ENCODE data around the gene TRAF3IP1.
"Not testable (repeated sequence)": the region's sequence is repeated elsewhere in the genome, so short reads cannot be mapped to it uniquely, and the experiment has no call there.

The TRAF3IP1 gene

DNA sequence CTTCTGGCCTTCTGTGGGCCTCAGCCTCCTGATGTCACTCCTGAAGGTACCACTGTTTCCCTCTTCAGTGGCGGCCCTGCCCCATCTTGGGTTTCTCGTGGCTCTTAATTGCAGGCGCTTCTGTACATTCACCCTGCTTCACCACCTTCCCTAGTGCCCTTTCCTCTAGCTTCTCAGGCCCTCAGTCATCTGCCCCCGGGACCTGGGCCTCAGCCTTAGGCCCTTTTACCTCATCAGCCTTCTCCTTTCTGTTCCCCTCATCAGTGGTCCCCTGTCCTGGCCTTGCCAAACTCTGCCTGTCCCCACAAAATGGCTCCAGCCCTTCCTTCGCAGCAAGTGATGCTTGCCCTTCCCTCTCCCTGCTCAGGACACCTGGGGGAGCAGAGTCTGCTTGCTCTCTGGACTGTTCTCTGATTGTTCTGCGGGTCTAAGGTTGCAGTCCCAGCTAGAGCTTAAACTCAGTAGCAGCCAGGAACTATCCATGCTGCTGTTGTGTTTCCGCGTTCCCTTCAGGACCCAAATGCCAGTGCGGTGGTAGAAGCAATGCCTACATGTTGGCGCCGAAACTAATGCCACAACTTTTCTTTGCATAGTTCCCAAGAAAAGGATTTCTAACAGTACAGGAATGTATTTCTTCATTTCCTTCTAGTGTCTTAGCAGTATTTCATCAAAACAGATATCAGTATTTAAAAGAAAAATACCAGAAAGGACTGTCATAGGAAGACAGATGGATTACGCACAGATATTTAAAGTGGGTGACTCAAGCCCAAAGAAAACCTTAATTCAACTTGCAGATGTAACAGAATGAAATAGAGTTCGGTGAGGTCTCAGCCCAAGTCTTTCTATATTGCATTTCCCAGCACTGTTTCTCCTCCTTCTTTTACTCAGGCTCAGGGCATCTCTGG, 113.9 kb downstream of the TRAF3IP1 start:
- no peak for DNase-seq

GRCh38 chr2:238434846-238435751, 114.8 kb downstream of the TRAF3IP1 start:
- no peak for DNase-seq

DNA sequence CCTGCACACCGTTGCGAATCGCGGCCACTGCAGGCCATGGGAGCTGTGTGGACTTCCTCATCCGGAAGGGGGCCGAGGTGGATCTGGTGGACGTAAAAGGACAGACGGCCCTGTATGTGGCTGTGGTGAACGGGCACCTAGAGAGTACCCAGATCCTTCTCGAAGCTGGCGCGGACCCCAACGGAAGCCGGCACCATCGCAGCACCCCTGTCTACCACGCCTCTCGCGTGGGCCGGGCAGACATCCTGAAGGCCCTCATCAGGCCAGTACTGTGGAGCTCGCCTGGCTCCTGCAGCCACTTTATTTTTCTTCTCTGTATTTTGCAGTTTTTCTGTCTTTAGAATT, 115.4 kb downstream of the TRAF3IP1 start:
- DNase-seq, result no peak

GRCh38 chr2:238438856-238439849, 118.8 kb downstream of the TRAF3IP1 start:
- DNase-seq, result peak; percentile 73

DNA sequence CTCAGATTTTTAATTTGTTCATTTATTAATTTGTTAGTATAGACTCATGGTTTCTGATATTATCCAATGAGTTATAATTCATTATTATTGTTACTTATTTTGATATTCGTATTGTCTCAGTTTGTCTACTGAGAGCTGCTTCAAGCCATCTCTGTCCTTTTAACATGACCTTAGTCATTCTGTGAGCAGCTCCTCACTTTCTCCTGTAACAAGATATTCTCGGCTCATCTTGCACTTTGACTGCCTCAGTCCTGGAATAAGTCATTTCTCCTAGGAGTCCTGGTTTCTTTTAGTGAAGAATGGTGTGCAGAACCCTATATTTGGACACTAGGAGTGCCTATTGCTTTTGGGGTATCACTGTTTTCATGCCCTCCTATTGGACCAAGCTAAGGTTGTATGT, 119.6 kb downstream of the TRAF3IP1 start:
- DNase-seq, result no peak

GRCh38 chr2:238440331-238440730, 120.0 kb downstream of the TRAF3IP1 start:
- DNase-seq, result no peak

DNA sequence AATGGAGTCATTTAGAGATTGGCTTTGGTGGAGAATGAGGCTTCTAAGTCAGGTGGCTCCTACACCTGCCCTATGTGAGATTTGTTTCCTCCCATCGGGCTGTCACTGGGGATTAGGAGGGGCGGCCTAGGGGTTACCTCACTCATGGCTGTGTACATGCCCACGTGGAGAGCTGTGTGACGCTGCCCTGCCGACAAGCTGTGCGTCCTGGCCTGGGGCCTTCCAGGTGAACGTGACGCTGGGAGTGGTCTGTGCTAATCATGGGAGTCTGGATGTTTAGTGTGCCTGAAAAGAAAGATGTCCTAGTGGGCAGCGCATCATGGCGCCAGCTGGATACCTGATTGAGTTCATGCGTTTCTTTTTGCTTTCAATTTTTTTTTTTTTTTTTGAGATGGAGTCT, 120.4 kb downstream of the TRAF3IP1 start:
- DNase-seq, result no peak

DNA sequence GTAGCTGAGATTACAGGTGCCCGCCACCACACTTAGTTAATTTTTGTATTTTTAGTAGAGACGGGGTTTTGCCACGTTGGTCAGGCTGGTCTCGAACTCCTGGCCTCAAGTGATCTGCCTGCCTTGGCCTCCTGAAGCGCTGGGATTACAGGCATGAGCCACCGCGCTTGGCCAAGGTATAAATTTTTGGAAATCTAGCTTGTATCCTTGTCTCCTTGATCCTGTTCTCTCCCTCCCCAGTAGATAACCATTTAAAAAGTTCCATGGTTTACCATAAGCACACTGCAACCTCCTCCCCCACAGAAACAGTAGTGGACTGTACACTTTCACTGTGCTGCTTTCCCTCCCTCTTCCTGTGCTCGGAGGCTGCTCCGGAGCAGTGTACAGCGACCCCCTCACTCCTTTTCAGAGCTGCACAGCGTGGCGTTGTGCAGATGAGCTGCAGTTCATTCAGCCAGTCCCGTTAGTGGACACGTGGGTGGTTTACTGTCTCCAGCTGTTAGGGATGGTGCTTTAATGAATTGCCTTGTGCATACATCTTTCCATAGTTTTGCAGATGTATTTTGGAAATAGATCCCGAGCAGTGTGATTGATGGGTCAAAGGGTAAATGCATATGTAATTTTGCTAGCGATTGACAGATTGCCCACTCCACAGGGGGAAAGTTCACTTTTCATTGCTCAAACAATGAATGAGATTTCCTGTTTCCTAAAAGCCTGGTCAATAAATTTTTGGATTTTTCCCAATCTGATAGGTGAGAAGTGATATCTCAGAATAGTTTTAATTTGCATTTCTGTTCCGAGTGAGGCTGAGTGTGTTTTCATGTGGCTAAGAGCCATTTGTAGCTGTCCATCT, 121.2 kb downstream of the TRAF3IP1 start:
- DNase-seq, result no peak

- not testable (repeated sequence) for DNase-seq
Measured at GRCh38 chr2:238442257-238442656, 121.9 kb downstream of the TRAF3IP1 start.

- DNase-seq, result no peak
Measured at GRCh38 chr2:238444242-238444641, 123.9 kb downstream of the TRAF3IP1 start.

DNA sequence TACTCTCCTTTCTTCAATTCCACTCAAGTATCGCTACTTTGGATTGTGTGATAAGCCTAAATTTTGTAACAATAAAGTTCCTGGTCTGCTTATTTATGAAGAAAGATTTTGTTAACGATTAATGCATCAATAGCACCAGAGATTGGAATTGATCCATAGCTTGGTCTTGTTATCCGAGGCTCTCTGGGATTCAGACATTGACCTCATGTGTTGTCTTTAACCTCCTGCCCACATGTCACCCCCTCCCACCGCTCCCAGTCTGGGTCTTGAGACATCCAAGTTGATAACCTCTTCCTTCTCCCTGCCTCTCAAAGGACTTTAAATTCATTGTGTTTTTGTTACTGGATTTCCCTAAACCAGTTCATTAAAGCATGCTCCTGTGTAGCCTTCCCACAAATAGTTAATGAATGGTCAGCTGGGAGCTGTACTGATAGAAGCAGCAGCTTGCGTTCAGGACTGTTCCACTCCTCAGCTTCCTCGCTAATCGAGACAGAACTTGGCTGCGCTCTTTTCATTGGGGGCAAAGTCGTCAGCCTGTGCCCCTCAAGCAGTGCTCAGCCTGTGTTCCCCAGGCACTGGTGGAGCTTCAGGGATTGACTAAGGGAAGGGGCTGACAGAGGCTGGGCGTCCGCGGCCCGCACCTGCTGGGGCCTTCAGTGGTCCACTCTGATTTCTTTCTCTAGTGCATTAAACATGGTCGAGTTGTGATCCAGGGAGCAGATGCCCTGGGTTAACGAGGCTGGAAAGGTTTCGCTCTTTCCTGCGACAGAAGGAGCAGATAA, 125.3 kb downstream of the TRAF3IP1 start:
- no peak for DNase-seq

- no peak for DNase-seq
Measured at GRCh38 chr2:238446371-238446770, 126.1 kb downstream of the TRAF3IP1 start.

GRCh38 chr2:238448031-238448955, 128.0 kb downstream of the TRAF3IP1 start:
- DNase-seq, result no peak

DNA sequence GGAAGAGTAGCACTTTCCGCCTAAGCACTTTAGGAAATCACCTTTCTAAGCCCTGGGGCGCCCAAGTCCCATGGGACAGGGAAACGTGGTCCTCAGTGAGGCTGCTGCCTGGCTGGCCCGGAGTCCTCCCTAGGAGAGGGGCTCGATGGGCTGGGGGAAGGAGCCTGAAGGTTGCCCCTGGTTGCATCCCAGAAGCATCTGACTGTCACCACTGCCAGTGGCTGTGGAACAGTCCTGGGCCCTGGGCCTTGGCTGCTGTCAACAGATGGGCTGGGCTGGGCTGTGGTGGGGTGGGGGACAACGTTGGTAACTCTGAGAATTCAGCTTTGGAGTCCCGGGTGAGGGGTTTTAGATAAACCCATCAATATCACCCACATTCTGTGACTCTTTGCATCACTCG, 128.9 kb downstream of the TRAF3IP1 start:
- DNase-seq, result no peak

- no peak for DNase-seq
Measured at GRCh38 chr2:238449909-238450417, 129.6 kb downstream of the TRAF3IP1 start.

DNA sequence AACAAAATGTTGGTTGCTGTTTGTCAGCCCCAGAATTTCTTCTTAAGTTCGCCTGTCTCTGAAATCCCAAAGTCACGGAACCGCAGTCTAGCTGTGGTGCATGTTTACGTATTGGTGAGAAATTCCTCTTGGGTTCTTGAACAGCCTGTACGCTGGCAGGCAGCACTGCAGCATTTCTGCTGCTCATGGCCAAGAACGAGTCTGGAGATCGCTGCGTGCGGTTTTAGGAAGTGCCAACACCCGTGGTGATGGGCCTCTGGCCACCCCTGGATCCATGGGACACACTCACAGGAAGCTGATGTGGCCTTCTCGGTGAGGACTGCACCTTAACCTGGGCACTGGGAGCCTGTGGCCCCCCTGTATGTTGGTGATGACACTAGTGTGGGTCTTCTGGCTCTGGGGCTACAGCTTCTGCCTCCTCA, 130.1 kb downstream of the TRAF3IP1 start:
- no peak for DNase-seq
